ENCODE measurements around the gene SLAMF1. TPM values are rescaled to one million over a fixed set of nuclear protein-coding genes. Genes with fewer than 3 reads are reported as not detected.
"Not testable (repeated sequence)": the region's sequence is repeated elsewhere in the genome, so short reads cannot be mapped to it uniquely, and the experiment has no call there.

SLAMF1 gene
- polyA plus RNA-seq, 3 donors: 0.13 to 0.65 TPM; not detected in 1

DNA sequence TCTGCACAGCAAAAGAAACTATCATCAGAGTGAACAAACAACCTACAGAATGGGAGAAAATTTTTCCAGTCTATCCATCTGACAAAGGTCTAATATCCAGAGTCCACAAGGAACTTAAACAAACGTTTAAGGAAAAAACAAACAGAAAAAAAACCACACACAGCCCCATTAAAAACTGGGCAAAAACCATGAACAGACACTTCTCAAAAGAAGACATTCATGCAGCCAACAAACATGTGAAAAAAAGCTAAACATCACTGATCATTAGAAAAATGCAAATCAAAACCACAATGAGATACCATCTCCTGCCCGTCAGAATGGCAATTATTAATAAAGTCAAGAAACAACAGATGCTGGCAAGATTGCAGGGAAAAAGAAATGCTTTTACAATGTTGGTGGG, 84.1 kb downstream of the SLAMF1 start:
- not testable (repeated sequence) for H3K27me3 Mint-ChIP-seq (ENCODE audit: low read depth in 3 of 3)

DNA sequence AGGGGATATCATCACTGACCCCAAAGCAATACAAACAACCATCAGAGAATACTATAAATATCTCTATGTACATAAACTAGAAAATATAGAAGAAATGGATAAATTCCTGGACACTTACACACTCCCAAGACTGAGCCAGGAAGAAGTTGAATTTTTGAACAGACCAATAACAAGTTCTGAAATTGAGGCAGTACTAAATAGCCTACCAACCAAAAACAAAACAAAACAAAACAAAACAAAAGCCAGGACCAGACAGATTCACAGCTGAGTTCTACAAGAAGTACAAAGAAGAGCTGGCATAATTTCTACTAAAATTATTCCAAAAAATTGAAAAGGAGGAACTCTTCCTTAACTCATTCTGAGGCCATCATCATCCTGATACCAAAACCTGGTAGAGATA, 86.0 kb downstream of the SLAMF1 start:
- Mint-ChIP-seq H3K27ac (peak overlapping the region in 5 of 7 donors; percentile 25 to 87 (median 67)), H3K4me3 (no peak overlapping the region), H3K4me1 (peaks cover 58% of the 10 kb centered on the region), H3K9me3 (peaks cover 4 to 9% (median 8%) of the 10 kb centered on the region in 7 donors), H3K27me3 (ENCODE audit: low read depth in 3 of 3) (peaks cover 0 to 2% (median 0%) of the 10 kb centered on the region in 3 donors), H3K36me3 (peaks cover 38 to 52% of the 10 kb centered on the region in 2 donors)
- H3K36me3 ChIP-seq (replicated peaks in 1 of 2; ENCODE audit: control insufficient read depth in 1 of 2, insufficient read depth in 2 of 2, low read length in 2 of 2): peaks cover 11 to 34% of the 10 kb centered on the region in 2 donors
- no peaks in the 10 kb centered on the region for H4K20me1 ChIP-seq (ENCODE audit: insufficient read depth, low read length)
- H3K4me3 ChIP-seq (replicated peaks in 1 of 3; ENCODE audit: low read depth in 2 of 3, low read length in 3 of 3): no peak overlapping the region
- intact Hi-C loops (cut with micrococcal nuclease): no loop called here
- H2AFZ ChIP-seq (ENCODE audit: insufficient read depth, low read depth, low read length, poor library complexity, severe bottlenecking): no peak overlapping the region
- DNase-seq: no peak
- no peak overlapping the region for H3K9ac ChIP-seq (ENCODE audit: insufficient read depth, low read length, poor library complexity, severe bottlenecking)
- H3K79me2 ChIP-seq (ENCODE audit: insufficient read depth, low read length): peaks cover 100% of the 10 kb centered on the region
- TF ChIP-seq CTCF (IDR thresholded peaks at IDR 0.05): no peak
- H3K27ac ChIP-seq (ENCODE audit: low read depth in 1 of 2, low read length in 2 of 2): no peak overlapping the region
- no peak overlapping the region for H3K4me2 ChIP-seq (replicated peaks; ENCODE audit: extremely low read depth, low read length, poor library complexity, severe bottlenecking)
- H3K9me3 ChIP-seq (replicated peaks in 1 of 2; ENCODE audit: control insufficient read depth in 1 of 2, insufficient read depth in 1 of 2, low read length in 2 of 2): no peaks in the 10 kb centered on the region
- H3K4me1 ChIP-seq (ENCODE audit: control insufficient read depth in 1 of 2, insufficient read depth in 2 of 2, low read length in 2 of 2): peaks cover 22 to 50% of the 10 kb centered on the region in 2 donors
- H3K27me3 ChIP-seq (ENCODE audit: control insufficient read depth in 2 of 2, insufficient read depth in 2 of 2, low read length in 2 of 2): no peaks in the 10 kb centered on the region

More for the DNA sequence above, 84.1 kb downstream of the SLAMF1 start:
- H3K4me2 ChIP-seq (replicated peaks; ENCODE audit: extremely low read depth, low read length, poor library complexity, severe bottlenecking); intact Hi-C loops (cut with micrococcal nuclease); H3K4me3 Mint-ChIP-seq; DNase-seq; H3K4me3 ChIP-seq (replicated peaks in 1 of 3; ENCODE audit: low read depth in 2 of 3, low read length in 3 of 3); H3K27ac Mint-ChIP-seq; H2AFZ ChIP-seq (ENCODE audit: insufficient read depth, low read depth, low read length, poor library complexity, severe bottlenecking); H3K9me3 Mint-ChIP-seq; H3K27ac ChIP-seq (ENCODE audit: low read depth in 1 of 2, low read length in 2 of 2); H3K9me3 ChIP-seq (replicated peaks in 1 of 2; ENCODE audit: control insufficient read depth in 1 of 2, insufficient read depth in 1 of 2, low read length in 2 of 2); H4K20me1 ChIP-seq (ENCODE audit: insufficient read depth, low read length); H3K27me3 ChIP-seq (ENCODE audit: control insufficient read depth in 2 of 2, insufficient read depth in 2 of 2, low read length in 2 of 2); H3K9ac ChIP-seq (ENCODE audit: insufficient read depth, low read length, poor library complexity, severe bottlenecking): not testable (repeated sequence)
- Histone ChIP-seq H3K79me2 (ENCODE audit: insufficient read depth, low read length) (peaks cover 100% of the 10 kb centered on the region), H3K36me3 (replicated peaks in 1 of 2; ENCODE audit: control insufficient read depth in 1 of 2, insufficient read depth in 2 of 2, low read length in 2 of 2) (peaks cover 11 to 25% of the 10 kb centered on the region in 2 donors), H3K4me1 (ENCODE audit: control insufficient read depth in 1 of 2, insufficient read depth in 2 of 2, low read length in 2 of 2) (peaks cover 29 to 69% of the 10 kb centered on the region in 2 donors)
- H3K36me3 Mint-ChIP-seq: peaks cover 38 to 54% of the 10 kb centered on the region in 2 donors
- WGBS (ENCODE audit: insufficient coverage): 60% methylated on average over 1 of the region's 2 CpGs
- H3K4me1 Mint-ChIP-seq: peaks cover 71% of the 10 kb centered on the region

Data from CD14-positive monocyte (primary cell).